GM12801 (cell line): Measurements from ENCODE around the gene CDH22.

Experiments used
- TF ChIP-seq, protein P1 (sequence below): IDR thresholded peaks from one replicate; pipeline ENCODE4 v1.5.1; 2011; ENCODE audit warnings: control low read depth; ENCODE audit not compliant: insufficient read length; ENCODE audit errors: extremely low read depth

CDH22 gene

DNA sequence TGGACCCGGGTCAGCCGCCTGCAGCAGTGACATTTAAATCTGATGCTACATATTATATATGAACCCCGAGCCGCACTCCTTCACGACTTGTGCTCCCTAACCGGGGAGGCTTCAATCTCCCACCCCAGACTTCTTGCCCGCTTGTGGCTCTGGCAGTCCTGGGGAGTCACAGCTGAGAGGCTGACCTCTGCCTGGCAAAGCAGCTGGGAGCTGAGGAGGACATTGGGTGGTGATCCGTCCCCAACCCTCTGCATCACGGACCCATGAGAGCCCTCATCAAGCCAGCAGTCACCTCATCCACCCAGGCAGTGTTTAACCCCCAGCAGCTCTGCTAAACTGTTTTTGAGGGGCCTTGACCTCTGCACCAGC, 33.7 kb upstream of the CDH22 start:
- TF ChIP-seq, protein P1, sequence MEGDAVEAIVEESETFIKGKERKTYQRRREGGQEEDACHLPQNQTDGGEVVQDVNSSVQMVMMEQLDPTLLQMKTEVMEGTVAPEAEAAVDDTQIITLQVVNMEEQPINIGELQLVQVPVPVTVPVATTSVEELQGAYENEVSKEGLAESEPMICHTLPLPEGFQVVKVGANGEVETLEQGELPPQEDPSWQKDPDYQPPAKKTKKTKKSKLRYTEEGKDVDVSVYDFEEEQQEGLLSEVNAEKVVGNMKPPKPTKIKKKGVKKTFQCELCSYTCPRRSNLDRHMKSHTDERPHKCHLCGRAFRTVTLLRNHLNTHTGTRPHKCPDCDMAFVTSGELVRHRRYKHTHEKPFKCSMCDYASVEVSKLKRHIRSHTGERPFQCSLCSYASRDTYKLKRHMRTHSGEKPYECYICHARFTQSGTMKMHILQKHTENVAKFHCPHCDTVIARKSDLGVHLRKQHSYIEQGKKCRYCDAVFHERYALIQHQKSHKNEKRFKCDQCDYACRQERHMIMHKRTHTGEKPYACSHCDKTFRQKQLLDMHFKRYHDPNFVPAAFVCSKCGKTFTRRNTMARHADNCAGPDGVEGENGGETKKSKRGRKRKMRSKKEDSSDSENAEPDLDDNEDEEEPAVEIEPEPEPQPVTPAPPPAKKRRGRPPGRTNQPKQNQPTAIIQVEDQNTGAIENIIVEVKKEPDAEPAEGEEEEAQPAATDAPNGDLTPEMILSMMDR: no peak

DNA sequence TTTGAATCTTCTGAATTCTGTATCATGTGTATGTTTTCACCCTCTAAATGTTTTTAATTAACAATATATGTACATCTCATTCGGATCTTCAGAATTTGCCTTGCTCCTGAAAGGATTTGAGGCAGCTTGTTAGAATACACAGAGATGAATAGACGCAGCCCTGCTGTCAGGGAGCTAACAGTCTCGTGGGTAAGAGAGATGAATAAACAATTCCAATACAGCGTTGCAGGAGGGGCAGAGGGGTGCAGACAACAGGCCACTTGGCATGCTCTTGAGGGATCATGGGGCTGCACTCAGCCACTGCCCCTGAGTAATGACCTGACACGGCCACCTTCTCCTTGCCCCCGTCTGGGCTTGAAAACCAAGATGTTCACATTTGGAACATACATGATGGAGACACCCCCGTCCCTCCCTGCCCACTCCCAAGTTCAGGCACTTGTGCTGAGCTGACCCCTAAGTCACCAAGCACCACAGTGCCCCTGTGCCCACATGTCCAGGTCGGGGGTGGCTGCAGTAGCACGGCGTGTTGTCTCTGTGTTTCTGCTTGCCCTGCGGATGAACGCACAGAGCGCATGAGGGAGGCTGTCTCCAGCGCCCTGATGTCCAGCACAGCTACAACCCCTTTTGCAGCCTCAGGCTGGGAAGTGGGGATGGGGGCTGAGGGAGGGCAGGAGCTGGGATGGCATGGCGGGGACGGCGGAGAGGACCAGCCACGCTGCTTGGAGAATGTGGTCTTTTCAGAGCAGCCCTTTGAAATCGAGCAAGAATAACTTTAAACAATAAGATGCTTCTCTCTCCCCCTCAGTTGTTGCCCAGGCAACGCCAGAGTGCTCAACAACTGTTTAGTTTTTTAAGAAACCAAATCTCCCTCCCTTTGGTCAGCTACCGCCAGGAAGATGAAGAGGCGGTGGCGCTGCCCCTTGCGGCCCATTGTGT, 33.0 kb upstream of the CDH22 start:
- TF ChIP-seq, protein P1: no peak

DNA sequence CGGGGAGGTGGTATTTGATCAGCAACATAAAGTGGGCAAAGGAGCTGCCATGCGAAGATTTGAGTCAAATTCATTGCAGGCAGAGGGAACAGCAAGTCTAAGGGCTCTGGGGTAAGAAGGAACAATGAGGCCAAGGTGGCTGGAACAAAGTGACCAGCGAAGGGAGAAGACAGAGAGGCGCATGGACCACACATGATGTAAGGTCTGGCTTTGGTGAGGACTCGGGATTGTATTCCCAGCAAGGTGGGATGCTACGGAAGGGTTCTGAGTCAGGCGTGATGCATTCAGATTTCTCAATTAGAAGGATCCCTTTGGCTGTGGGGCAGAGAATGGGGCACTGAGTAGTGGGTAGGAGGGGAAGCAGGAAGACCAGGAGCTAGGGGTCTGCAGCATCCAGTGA, 30.7 kb upstream of the CDH22 start:
- TF ChIP-seq, protein P1: no peak

- TF ChIP-seq, protein P1: no peak
Measured at GRCh38 chr20:46336735-46337134, 28.4 kb upstream of the CDH22 start.

DNA sequence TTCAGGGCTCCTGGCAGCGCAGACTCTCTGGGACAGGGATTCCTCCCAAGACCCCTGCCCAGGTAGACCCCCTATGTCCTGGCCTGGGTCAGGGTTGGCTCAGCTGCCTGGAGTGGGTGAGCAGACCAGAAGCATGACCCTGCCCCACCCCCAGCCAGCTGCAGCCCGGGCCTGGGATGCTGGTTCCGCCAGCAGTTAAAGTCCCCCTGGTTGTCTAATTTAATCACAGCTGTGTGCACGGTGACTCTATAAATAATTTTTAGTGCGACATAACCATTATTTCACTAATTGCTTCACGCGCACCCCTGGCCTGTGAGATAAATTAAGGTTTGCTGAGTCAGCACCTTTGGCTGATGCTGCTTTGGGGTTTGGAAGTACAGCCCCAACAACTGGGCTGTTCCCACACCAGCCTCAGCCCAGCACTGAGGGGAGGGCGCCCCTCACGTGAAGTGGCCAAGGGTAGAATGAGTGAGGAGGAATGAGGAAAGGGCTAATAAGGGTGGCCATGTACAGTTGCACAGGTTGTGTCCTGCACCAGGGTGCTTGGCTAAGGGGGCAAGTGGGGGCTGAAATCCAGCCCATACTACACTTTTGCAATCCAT, 26.1 kb upstream of the CDH22 start:
- TF ChIP-seq, protein P1: no peak

DNA sequence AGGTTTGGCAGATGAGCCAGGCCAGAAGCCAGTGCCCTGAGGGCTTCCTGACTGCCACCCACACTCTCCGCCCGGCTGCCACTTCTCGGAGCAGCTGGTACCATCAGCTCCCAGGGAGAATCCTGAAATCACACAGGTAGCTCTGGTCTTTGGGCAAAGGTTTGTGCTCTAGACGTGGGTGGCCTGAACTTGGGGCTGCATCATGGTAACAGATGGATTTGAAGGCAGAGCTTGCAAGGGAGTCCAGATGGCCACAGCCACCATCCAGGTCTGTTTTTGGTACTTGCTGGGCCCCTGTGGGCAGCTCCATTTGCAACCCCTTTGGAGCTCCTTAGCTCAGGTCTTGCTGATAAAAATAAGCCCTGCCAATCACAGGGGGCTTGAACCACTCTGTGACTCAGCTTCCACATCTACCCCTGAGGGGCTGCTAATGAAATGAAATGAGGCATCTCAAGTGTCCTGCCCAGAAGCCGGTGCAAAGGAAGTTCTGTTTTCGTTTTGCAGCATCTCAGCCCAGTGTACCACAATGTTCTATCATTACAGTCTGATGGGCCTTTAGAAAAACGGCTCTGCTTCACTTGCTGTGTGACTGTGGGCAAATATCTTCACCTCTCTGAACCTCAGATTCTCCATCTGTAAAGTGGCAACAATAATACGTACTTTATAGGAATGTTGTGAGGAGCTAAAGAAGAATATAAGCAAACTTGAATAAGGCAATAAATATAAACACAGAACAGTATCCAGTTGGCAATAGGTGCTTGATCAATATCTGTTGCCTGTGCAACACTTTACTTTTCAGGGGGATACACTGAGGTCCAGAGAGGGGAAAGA, 25.1 kb upstream of the CDH22 start:
- TF ChIP-seq, protein P1: no peak

- TF ChIP-seq, protein P1: no peak
Measured at GRCh38 chr20:46332373-46333160, 24.3 kb upstream of the CDH22 start.
